GM12874 (cell line): ENCODE results near the gene MFAP2.

Experiments used
- CTCF ChIP-seq: IDR thresholded peaks from 2 replicates; pipeline ENCODE4 v1.5.1; 2011; ENCODE audit warnings: low read depth, mild to moderate bottlenecking, control low read depth, low read length, moderate library complexity; ENCODE audit not compliant: insufficient read depth

The MFAP2 gene

GRCh38 chr1:16926491-16927073 lies 53.8 kb downstream of the MFAP2 start:
- TF ChIP-seq CTCF = no peak

- TF ChIP-seq CTCF = no peak
Measured at GRCh38 chr1:16925635-16926490, 54.6 kb downstream of the MFAP2 start.

GRCh38 chr1:16924919-16925477 lies 55.4 kb downstream of the MFAP2 start:
- TF ChIP-seq CTCF = no peak
